Activated CD4-positive, alpha-beta T cell treated with anti-CD3 and anti-CD28 coated beads for 36 hours (primary cell): ENCODE measurements around the gene CXCR6. TPM values are rescaled to one million over a fixed set of nuclear protein-coding genes. Genes with fewer than 3 reads are reported as not detected.
"Not testable (repeated sequence)": the region's sequence is repeated elsewhere in the genome, so short reads cannot be mapped to it uniquely, and the experiment has no call there.

Source experiments
- ATAC-seq: fragments of 200-7000 bp; cut with Tn5 transposase; one replicate; pipeline ENCODE4 v1.10.0; 2021; ENCODE audit warnings: mild to moderate bottlenecking, moderate library complexity
- CTCF ChIA-PET: fragments of 350-600 bp; sonication (Branson Sonifier 250); formaldehyde crosslinking; loops from one replicate; lab custom pipeline; 2021; ENCODE audit warnings: antibody characterized with exemption; lab: Charles Lee
- POLR2A ChIA-PET: fragments of 350-600 bp; sonication (Branson Sonifier 250); formaldehyde crosslinking; loops from one replicate; lab custom pipeline; 2021; ENCODE audit warnings: antibody characterized with exemption, inconsistent platforms; lab: Charles Lee
- DNase-seq: peaks from one replicate; pipeline ENCODE4 v3.0.0-alpha.2; 2020
- H3K27ac Mint-ChIP-seq: one replicate; pipeline ENCODE4 v1.8.0; 2021; ENCODE audit warnings: mixed read lengths
- H3K27me3 Mint-ChIP-seq: one replicate; pipeline ENCODE4 v1.8.0; 2021; ENCODE audit warnings: mixed read lengths
- H3K36me3 Mint-ChIP-seq: one replicate; pipeline ENCODE4 v1.8.0; 2021; ENCODE audit warnings: low read depth, mixed read lengths
- H3K4me1 Mint-ChIP-seq: one replicate; pipeline ENCODE4 v1.8.0; 2021; ENCODE audit warnings: mixed read lengths
- H3K4me3 Mint-ChIP-seq: one replicate; pipeline ENCODE4 v1.8.0; 2021; ENCODE audit warnings: mild to moderate bottlenecking, moderate library complexity, mixed read lengths
- H3K9me3 Mint-ChIP-seq: one replicate; pipeline ENCODE4 v1.8.0; 2021; ENCODE audit warnings: low read depth, mixed read lengths
- intact Hi-C, 2 experiments: fragments of 100-400 bp; cut with DNase I in 1 of 2; cut with micrococcal nuclease in 1 of 2; formaldehyde crosslinking; loops; one replicate each; pipeline versions ENCODE4 v1.14.2 to v1.15.1; 2022 to 2024; cut with DNase I, micrococcal nuclease
- total RNA-seq, 2 experiments: library from RNA; stranded (reverse); gene quantifications; one replicate each; pipeline ENCODE4 v1.2.3, GENCODE V29; 2021

CXCR6 gene
- total RNA-seq, 2 experiments from 2014 or later, result 0.42 to 0.85 TPM

- H3K4me3 Mint-ChIP-seq, result peak within 1 kb of the TSS; percentile 80
- H3K9me3 Mint-ChIP-seq, result no peaks in the 10 kb centered on the region
- peak; percentile 89 for ATAC-seq
Observed at GRCh38 chr3:45995236-45996192, 52.2 kb downstream of the CXCR6 start, which contains the start of gene FYCO1. Gene FYCO1 (minus strand): TSS chr3:45995824. CDS start chr3:45984910, 10,914 bp downstream.

GRCh38 chr3:45997499-45997898 is 54.2 kb downstream of the CXCR6 start:
- H3K36me3 Mint-ChIP-seq, CTCF ChIA-PET, H3K27me3 Mint-ChIP-seq, ATAC-seq, H3K27ac Mint-ChIP-seq, intact Hi-C loops, DNase-seq, H3K4me3 Mint-ChIP-seq, H3K9me3 Mint-ChIP-seq, POLR2A ChIA-PET: not testable (repeated sequence)
- peaks cover 30% of the 10 kb centered on the region for H3K4me1 Mint-ChIP-seq

More at GRCh38 chr3:45995236-45996192, 52.2 kb downstream of the CXCR6 start, which contains the start of gene FYCO1:
- POLR2A ChIA-PET, result interaction anchor here (0.9 to 1.1 kb wide), 2 partner anchors 14 to 53 kb away, joined by 3 to 4 read pairs; partner anchors contain the start of gene CXCR6
- Mint-ChIP-seq H3K27me3 (no peaks in the 10 kb centered on the region), H3K27ac (peak within 1 kb of the TSS; percentile 93), H3K4me1 (peaks cover 43% of the 10 kb centered on the region), H3K36me3 (peaks cover 10% of the 10 kb centered on the region)
- intact Hi-C loops, result loop anchor here (1.0 to 2.0 kb wide), 4 partner anchors 15 to 53 kb away; partner anchors contain the start of gene CXCR6 (in 2 of the 2)
- CTCF ChIA-PET, result interaction anchor here (0.6 to 1.6 kb wide), 10 partner anchors 14 to 1736 kb away, joined by 3 to 6 read pairs (median 3); partner anchors contain the start of gene CXCR6
- DNase-seq, result peak; percentile 94

GRCh38 chr3:45997942-45998341 is 54.7 kb downstream of the CXCR6 start:
- POLR2A ChIA-PET, result no interaction called here
- Mint-ChIP-seq H3K27me3 (no peaks in the 10 kb centered on the region), H3K27ac (no peak overlapping the region), H3K4me3 (no peak overlapping the region), H3K9me3 (no peaks in the 10 kb centered on the region), H3K4me1 (peaks cover 26% of the 10 kb centered on the region), H3K36me3 (peaks cover 6% of the 10 kb centered on the region)
- DNase-seq (no peak), ATAC-seq (no peak)
- CTCF ChIA-PET, result no interaction called here
- intact Hi-C loops, result loop anchor here in 1 of 2 experiments (2.0 kb wide), 1 partner anchor 21 kb away; no protein-coding TSS in a partner anchor

Other genes with a start within 250 kb of the CXCR6 start
- not detected for gene SLC6A20, start 146.9 kb upstream of the CXCR6 start, total RNA-seq
- gene LZTFL1, start 101.3 kb upstream of the CXCR6 start, total RNA-seq, result 1 to 10 TPM; 4.5 to 6.6 TPM
- gene CCR9, start 56.9 kb upstream of the CXCR6 start, total RNA-seq, result not detected
- 10 to 100 TPM in 1 of 2 experiments, 1 to 10 TPM in 1; 8.2 to 10.6 TPM for gene FYCO1, start 52.4 kb downstream of the CXCR6 start, total RNA-seq
- not detected for gene XCR1, start 84.0 kb downstream of the CXCR6 start, total RNA-seq